Hepatocyte (in vitro differentiated cells): ENCODE measurements around the gene CTPS2. TPM values are rescaled to one million over a fixed set of nuclear protein-coding genes. Genes with fewer than 3 reads are reported as not detected.

Experiments used
- DNase-seq: peaks from one replicate; pipeline ENCODE4 v3.0.0-alpha.2; 2016; ENCODE audit warnings: low spot score
- H2AFZ ChIP-seq: fragments of 200-600 bp; sonication (generic); 2 replicates; pipeline ENCODE4 v1.6.0; 2016; ENCODE audit warnings: antibody characterized with exemption, mild to moderate bottlenecking
- H3K27ac ChIP-seq: fragments of 200-600 bp; sonication (generic); 2 replicates; pipeline ENCODE4 v1.5.1; 2016; ENCODE audit warnings: mild to moderate bottlenecking
- H3K27me3 ChIP-seq: fragments of 200-600 bp; sonication (generic); 2 replicates; pipeline ENCODE4 v1.6.1; 2016
- H3K36me3 ChIP-seq: fragments of 200-600 bp; sonication (generic); replicated peaks from 2 replicates; pipeline ENCODE4 v1.5.1; 2016; ENCODE audit warnings: low read depth; ENCODE audit not compliant: insufficient read depth
- H3K4me1 ChIP-seq: fragments of 200-600 bp; sonication (generic); 2 replicates; pipeline ENCODE4 v1.5.1; 2016; ENCODE audit warnings: mild to moderate bottlenecking, moderate library complexity; ENCODE audit not compliant: insufficient read depth
- H3K4me2 ChIP-seq: fragments of 200-600 bp; sonication (generic); 2 replicates; pipeline ENCODE4 v1.6.0; 2016
- H3K4me3 ChIP-seq: fragments of 200-600 bp; sonication (generic); 2 replicates; pipeline ENCODE4 v1.5.1; 2016; ENCODE audit warnings: mild to moderate bottlenecking
- H3K79me2 ChIP-seq: fragments of 200-600 bp; sonication (generic); 2 replicates; pipeline ENCODE4 v1.6.0; 2017; ENCODE audit warnings: mild to moderate bottlenecking
- H3K9me2 ChIP-seq: fragments of 200-600 bp; sonication (generic); replicated peaks from 2 replicates; pipeline ENCODE4 v1.6.0; 2017; ENCODE audit warnings: mild to moderate bottlenecking; ENCODE audit not compliant: insufficient read depth
- H3K9me3 ChIP-seq: fragments of 200-600 bp; sonication (generic); 2 replicates; pipeline ENCODE4 v1.5.1; 2016; ENCODE audit warnings: low read depth, mild to moderate bottlenecking
- H4K20me1 ChIP-seq: fragments of 200-600 bp; sonication (generic); 2 replicates; pipeline ENCODE4 v1.6.0; 2016; ENCODE audit warnings: mild to moderate bottlenecking; ENCODE audit not compliant: insufficient read depth, poor library complexity, severe bottlenecking
- EZH2 ChIP-seq: fragments of 200-600 bp; sonication (generic); IDR thresholded peaks from 2 replicates; pipeline ENCODE4 v1.6.1; 2016; ENCODE audit warnings: antibody characterized with exemption, mild to moderate bottlenecking, borderline replicate concordance
- EZH2phosphoT487 ChIP-seq: fragments of 200-600 bp; sonication (generic); IDR thresholded peaks from one replicate; pipeline ENCODE4 v1.6.1; 2018; ENCODE audit warnings: antibody characterized with exemption, mild to moderate bottlenecking, low read depth, moderate library complexity; ENCODE audit not compliant: unreplicated experiment, severe bottlenecking
- WGBS: methylation state at CpG from one replicate; pipeline ENCODE4 v1.1.6; 2016; ENCODE audit warnings: low lambda C conversion rate; ENCODE audit errors: missing lambda C conversion rate; 5-methylcytosine and 5-hydroxymethylcytosine counted together
- polyA plus RNA-seq: library from polyadenylated mRNA; unstranded; fragments of >200 nt; fragmentation: Nextera tagmentation; extraction: Ambion mirVana; gene quantifications from 2 replicates; pipeline ENCODE4 v1.2.1, GENCODE V29; 2016
- total RNA-seq: library from RNA; depleted of rRNA; stranded (reverse); fragments of >200 nt; gene quantifications from 2 replicates; pipeline ENCODE4 v1.2.3, GENCODE V29; 2014
- TF ChIP-seq, protein P1 (sequence below): fragments of 200-600 bp; sonication (generic); IDR thresholded peaks from 2 replicates; pipeline ENCODE4 v1.5.1; 2016; ENCODE audit warnings: antibody characterized with exemption, mild to moderate bottlenecking; ENCODE audit not compliant: poor library complexity

Gene CTPS2
- total and polyA plus RNA-seq, 2 experiments from 2014 or later: 26.2 to 55.7 TPM

DNA sequence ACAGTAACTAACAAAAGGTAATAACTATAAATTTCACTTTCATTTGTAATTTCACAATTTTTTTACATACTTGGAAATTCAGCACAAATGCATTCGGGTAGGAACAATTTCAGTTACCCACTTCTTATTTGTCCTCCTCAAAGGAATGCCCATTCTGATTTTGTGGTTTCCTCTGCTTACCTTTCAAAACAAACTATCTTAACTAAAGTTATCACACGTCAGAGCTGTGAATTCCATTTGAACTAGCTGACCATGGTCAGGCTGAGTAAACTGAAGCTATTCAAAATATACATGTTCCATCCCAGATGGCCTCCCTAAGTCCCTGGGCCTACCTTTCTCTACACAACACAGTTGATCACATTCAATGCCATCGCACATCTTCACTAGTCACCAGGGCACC is 4.5 kb downstream of the CTPS2 start:
- H3K27me3 ChIP-seq: no peaks in the 10 kb centered on the region
- no peaks in the 10 kb centered on the region for H3K36me3 ChIP-seq
- no peak overlapping the region for H3K4me3 ChIP-seq
- H2AFZ ChIP-seq: no peak overlapping the region
- peaks cover 49% of the 10 kb centered on the region for H3K79me2 ChIP-seq
- H3K9me3 ChIP-seq: no peaks in the 10 kb centered on the region
- H4K20me1 ChIP-seq: no peaks in the 10 kb centered on the region
- no peaks in the 10 kb centered on the region for H3K4me1 ChIP-seq
- no peak for DNase-seq
- H3K4me2 ChIP-seq: no peak overlapping the region
- no peak for TF ChIP-seq EZH2phosphoT487
- TF ChIP-seq, protein P1, sequence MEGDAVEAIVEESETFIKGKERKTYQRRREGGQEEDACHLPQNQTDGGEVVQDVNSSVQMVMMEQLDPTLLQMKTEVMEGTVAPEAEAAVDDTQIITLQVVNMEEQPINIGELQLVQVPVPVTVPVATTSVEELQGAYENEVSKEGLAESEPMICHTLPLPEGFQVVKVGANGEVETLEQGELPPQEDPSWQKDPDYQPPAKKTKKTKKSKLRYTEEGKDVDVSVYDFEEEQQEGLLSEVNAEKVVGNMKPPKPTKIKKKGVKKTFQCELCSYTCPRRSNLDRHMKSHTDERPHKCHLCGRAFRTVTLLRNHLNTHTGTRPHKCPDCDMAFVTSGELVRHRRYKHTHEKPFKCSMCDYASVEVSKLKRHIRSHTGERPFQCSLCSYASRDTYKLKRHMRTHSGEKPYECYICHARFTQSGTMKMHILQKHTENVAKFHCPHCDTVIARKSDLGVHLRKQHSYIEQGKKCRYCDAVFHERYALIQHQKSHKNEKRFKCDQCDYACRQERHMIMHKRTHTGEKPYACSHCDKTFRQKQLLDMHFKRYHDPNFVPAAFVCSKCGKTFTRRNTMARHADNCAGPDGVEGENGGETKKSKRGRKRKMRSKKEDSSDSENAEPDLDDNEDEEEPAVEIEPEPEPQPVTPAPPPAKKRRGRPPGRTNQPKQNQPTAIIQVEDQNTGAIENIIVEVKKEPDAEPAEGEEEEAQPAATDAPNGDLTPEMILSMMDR: no peak
- no peak for TF ChIP-seq EZH2
- WGBS: 100% methylated on average over 3 of the region's 3 CpGs
- no peaks in the 10 kb centered on the region for H3K9me2 ChIP-seq
- no peak overlapping the region for H3K27ac ChIP-seq

DNA sequence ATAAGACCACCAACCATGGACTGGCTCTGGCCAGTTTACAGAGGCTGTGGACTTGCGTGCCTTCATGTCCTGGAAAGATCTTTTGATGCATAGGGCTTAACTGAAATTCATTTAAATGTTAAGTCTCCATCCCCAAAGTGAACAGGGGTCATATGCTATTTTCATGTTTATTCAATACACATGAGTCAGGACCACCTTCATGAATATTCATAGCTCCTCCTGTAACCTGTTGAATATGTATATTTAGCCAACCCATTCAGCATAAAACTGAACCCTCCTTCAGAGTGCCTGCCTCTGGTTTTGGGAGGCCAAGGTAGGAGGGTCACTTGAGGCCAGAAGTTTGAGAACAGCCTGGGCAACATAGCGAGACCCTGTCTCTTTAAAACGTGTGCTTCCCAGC is 7.1 kb downstream of the CTPS2 start:
- Histone ChIP-seq H3K27ac (no peak overlapping the region), H4K20me1 (no peaks in the 10 kb centered on the region), H3K4me2 (no peak overlapping the region), H3K4me1 (no peaks in the 10 kb centered on the region), H3K9me3 (no peaks in the 10 kb centered on the region), H2AFZ (no peak overlapping the region), H3K36me3 (no peaks in the 10 kb centered on the region), H3K27me3 (no peaks in the 10 kb centered on the region), H3K9me2 (no peaks in the 10 kb centered on the region), H3K79me2 (peaks cover 33% of the 10 kb centered on the region), H3K4me3 (no peak overlapping the region)
- 97% methylated on average over 3 of the region's 3 CpGs for WGBS
- DNase-seq: no peak
- no peak for TF ChIP-seq EZH2phosphoT487
- TF ChIP-seq, protein P1: no peak
- no peak for TF ChIP-seq EZH2

- no peaks in the 10 kb centered on the region for H3K4me1 ChIP-seq
- H3K9me2 ChIP-seq: no peaks in the 10 kb centered on the region
- DNase-seq: no peak
- no peaks in the 10 kb centered on the region for H3K36me3 ChIP-seq
- H3K9me3 ChIP-seq: no peaks in the 10 kb centered on the region
- H2AFZ ChIP-seq: no peak overlapping the region
- TF ChIP-seq EZH2 (no peak), EZH2phosphoT487 (no peak)
- TF ChIP-seq, protein P1: no peak
- H3K79me2 ChIP-seq: peaks cover 15% of the 10 kb centered on the region
- 96% methylated on average over 15 of the region's 15 CpGs for WGBS
- H3K4me2 ChIP-seq: no peak overlapping the region
- H3K27me3 ChIP-seq: no peaks in the 10 kb centered on the region
- no peaks in the 10 kb centered on the region for H4K20me1 ChIP-seq
- no peak overlapping the region for H3K4me3 ChIP-seq
- no peak overlapping the region for H3K27ac ChIP-seq
Measured at GRCh38 chrX:16702700-16703599, 9.5 kb downstream of the CTPS2 start.
